SH-SY5Y (cell line): Measurements from ENCODE around the gene RYR3.

Experiments
- GATA2 ChIP-seq: IDR thresholded peaks from 2 replicates; pipeline ENCODE4 v1.6.1; 2011; ENCODE audit warnings: mild to moderate bottlenecking, low read depth, low read length
- GATA3 ChIP-seq: IDR thresholded peaks from 2 replicates; pipeline ENCODE4 v1.6.1; 2011; ENCODE audit warnings: low read depth, mild to moderate bottlenecking, low read length, moderate library complexity

RYR3 gene

GRCh38 chr15:33561967-33562366 lies 251.2 kb downstream of the RYR3 start:
- TF ChIP-seq GATA3 (no peak), GATA2 (no peak)

- no peak for TF ChIP-seq GATA3
- TF ChIP-seq GATA2 = no peak
These were observed 254.3 kb downstream of the RYR3 start for GRCh38 chr15:33565094-33565493.

GRCh38 chr15:33567652-33568051 lies 256.9 kb downstream of the RYR3 start:
- no peak for TF ChIP-seq GATA3
- TF ChIP-seq GATA2 = no peak

- no peak for TF ChIP-seq GATA3
- no peak for TF ChIP-seq GATA2
These were observed 258.3 kb downstream of the RYR3 start for GRCh38 chr15:33569036-33569435.

- TF ChIP-seq GATA3 (no peak), GATA2 (no peak)
These were observed 269.8 kb downstream of the RYR3 start for GRCh38 chr15:33580526-33580925.

- TF ChIP-seq GATA3 (no peak), GATA2 (no peak)
These were observed 270.3 kb downstream of the RYR3 start for GRCh38 chr15:33581032-33581431.

GRCh38 chr15:33584797-33585196 lies 274.0 kb downstream of the RYR3 start:
- no peak for TF ChIP-seq GATA3
- no peak for TF ChIP-seq GATA2

- TF ChIP-seq GATA3 = no peak
- TF ChIP-seq GATA2 = no peak
These were observed 276.3 kb downstream of the RYR3 start for GRCh38 chr15:33586786-33587697.

- TF ChIP-seq GATA2 (no peak), GATA3 (no peak)
These were observed 277.0 kb downstream of the RYR3 start for GRCh38 chr15:33587773-33588172.

GRCh38 chr15:33592864-33593263 lies 282.1 kb downstream of the RYR3 start:
- no peak for TF ChIP-seq GATA3
- no peak for TF ChIP-seq GATA2

- TF ChIP-seq GATA3 (no peak), GATA2 (no peak)
These were observed 289.4 kb downstream of the RYR3 start for GRCh38 chr15:33600212-33600611.

- TF ChIP-seq GATA2 (no peak), GATA3 (no peak)
These were observed 290.7 kb downstream of the RYR3 start for GRCh38 chr15:33601461-33601860.

- TF ChIP-seq GATA3 (no peak), GATA2 (no peak)
These were observed 297.9 kb downstream of the RYR3 start for GRCh38 chr15:33608714-33609113.

GRCh38 chr15:33612721-33613304 lies 302.0 kb downstream of the RYR3 start:
- TF ChIP-seq GATA2 (no peak), GATA3 (no peak)

- no peak for TF ChIP-seq GATA2
- no peak for TF ChIP-seq GATA3
These were observed 305.7 kb downstream of the RYR3 start for GRCh38 chr15:33616475-33616874.

- TF ChIP-seq GATA2 (no peak), GATA3 (no peak)
These were observed 307.6 kb downstream of the RYR3 start for GRCh38 chr15:33618350-33618749.
